Dermis blood vessel endothelial cell (primary cell): ENCODE results near the gene LRMDA. TPM values are rescaled to one million over a fixed set of nuclear protein-coding genes. Genes with fewer than 3 reads are reported as not detected.

Experiments used
- DNase-seq: peaks from one replicate; pipeline ENCODE4 v3.0.0; 2010
- total RNA-seq: library from RNA; depleted of rRNA; stranded (reverse); fragments of >200 nt; gene quantifications from 2 replicates; pipeline ENCODE4 v1.2.3, GENCODE V29; 2014

Gene LRMDA
- total RNA-seq, 1 donor from 2014 or later = 27.4 TPM

DNA sequence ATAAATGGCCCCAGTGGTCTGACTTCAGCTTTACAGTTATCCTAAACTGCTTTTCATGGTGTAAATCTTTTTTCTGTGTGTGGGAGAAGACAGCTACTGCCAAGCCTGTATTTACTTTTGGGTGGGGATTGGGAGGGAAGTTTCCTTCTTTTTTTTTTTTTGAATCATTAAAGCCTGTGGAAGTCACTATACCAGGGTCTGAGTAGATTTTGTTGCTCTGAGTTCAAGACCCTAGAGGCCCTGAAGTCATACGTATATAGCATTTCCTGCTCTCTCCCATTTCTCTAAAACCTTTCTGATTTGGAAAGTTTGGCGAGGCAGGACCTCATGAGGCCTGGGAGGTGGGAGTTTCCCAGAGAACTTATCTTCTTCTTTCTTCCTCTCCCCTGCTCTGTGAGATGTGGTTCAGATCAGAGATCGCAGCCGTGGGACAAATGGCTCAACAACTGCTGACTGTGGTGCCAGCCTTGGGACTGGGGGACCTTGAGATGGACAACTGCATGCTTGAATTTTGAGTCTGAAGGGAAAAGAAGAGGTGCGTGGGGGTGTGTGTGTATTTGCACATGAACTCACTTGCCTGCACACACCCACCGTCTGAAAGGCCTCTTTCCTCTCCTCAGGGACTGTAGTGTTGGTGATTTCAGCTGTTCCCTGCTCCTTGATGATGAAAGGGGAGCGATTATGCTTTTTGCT, 18.1 kb downstream of the LRMDA start:
- no peak for DNase-seq

GRCh38 chr10:75450075-75450445, 18.6 kb downstream of the LRMDA start:
- DNase-seq = no peak

GRCh38 chr10:75450644-75451640, 19.5 kb downstream of the LRMDA start:
- DNase-seq = no peak

DNA sequence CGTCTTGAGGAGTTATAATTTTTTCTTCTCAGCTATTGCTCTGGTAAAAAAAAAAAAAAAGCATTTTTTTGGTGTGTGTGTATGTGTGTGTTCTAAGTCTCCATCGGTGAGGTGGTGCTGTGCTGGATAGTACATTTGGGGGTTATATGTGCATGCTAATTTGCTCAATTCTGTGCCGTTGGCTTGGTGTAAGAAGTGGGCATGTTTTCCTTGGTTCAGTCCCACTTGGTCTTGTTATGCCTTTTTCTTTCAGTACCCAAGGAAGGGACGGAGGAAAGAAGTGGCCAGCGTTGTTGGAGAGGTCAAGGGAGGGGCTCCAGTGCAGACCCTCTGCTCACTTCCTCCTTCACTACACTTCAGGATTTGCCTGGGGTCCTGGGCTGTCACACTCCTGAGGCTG, 20.4 kb downstream of the LRMDA start:
- DNase-seq = no peak

- no peak for DNase-seq
These were observed 21.6 kb downstream of the LRMDA start for GRCh38 chr10:75452997-75453396.

GRCh38 chr10:75456122-75456521, 24.7 kb downstream of the LRMDA start:
- DNase-seq = no peak

- no peak for DNase-seq
These were observed 28.6 kb downstream of the LRMDA start for GRCh38 chr10:75460059-75460458.

GRCh38 chr10:75461672-75462649, 30.5 kb downstream of the LRMDA start:
- no peak for DNase-seq

- DNase-seq = no peak
These were observed 31.4 kb downstream of the LRMDA start for GRCh38 chr10:75462865-75463264.

DNA sequence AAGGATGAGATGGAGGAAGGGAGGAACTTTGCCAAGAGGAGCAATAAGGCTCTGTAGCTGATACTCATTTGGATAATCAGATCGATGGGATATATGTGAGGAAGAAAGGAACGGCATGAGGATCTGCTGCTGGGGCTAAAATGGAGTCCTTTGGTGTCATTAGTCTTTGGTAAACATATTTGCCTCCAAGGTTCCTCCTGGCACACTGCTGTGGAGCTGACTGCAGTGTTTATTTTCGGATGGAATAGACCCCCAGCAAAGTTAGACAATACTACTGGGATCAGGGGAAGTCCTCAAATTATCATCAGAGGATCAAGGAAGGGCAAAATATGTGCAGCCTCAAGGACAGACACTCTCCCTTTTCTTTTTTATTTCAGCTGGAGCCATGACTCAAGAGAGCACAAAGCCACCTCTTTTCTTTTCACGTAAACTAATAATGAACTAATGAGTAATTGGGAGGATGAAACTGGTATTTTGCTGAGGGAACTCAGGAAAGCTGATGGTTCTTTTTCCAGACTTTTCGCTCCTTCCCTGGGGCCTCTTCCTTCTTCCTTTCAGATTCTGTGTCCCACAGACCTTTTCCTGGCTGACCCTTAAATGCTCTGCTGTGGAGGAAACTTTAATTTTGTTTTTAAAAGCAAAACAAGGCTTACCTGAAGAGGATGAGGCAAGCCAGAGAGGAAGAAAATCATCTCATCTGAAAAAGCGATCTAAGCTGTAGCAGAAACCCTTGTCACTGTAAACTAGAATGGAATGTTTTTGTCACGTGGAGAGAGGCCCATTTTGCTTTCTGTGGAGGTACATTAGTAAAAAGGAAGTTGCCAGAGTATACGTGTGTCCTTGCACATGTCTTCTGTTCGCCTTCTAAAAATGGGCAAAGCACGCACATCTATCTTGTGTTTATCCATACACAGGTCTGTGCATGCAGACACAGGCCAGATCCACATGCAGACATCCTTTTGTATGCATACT, 33.3 kb downstream of the LRMDA start:
- DNase-seq = no peak

- DNase-seq = no peak
These were observed 34.0 kb downstream of the LRMDA start for GRCh38 chr10:75465450-75465827.

- no peak for DNase-seq
These were observed 34.6 kb downstream of the LRMDA start for GRCh38 chr10:75466001-75466400.

GRCh38 chr10:75466886-75467285, 35.5 kb downstream of the LRMDA start:
- DNase-seq = no peak

GRCh38 chr10:75468612-75469005, 37.2 kb downstream of the LRMDA start:
- no peak for DNase-seq

DNA sequence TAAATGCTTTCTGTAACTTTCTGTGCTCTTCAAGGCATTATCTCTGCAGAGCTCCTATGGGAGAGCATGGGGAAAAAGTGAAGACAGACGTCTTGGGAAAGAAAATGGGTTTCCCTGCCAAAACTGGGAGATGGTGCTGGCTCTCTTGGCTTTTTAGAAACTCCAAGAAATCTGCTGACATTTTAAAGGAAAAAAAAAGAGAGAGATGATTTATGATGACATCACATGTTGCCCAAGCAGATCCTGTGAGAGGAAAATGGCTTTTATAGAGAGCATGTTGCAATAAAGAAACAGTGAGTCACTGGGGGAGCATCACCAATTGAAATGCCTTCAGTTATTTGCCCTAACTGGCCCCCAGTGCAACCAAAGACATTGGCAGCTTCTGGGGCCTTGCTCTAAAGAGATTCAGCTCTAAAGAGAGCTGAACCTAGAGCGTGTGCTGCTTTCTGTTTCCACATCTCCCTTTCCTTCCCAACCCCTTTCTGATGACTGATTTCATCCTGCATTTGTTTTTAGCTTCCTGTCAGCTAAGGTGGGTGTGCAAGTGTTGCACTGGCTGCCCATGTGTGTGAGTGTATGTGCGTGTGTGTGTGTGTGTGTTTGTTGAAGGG, 37.7 kb downstream of the LRMDA start:
- DNase-seq = peak; percentile 50

DNA sequence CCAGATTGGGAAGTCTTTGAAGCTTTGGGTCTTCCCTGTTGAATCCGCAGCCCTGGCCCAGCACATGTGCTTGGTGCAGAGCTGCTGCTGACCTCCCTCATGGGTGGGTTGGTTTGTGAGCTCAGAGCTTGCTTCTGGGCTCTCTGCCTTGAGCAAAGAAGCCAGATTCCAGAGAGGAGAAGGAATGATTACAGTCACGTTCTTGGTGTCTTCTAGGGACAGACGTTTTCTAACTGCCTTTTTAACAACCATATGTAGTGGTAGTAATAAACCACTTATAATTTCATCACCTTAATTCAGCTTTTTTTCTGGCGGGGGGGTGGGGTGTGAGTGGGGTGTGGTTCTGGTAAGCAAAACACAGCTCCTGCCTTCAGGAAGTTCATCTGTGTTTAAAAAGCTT, 39.5 kb downstream of the LRMDA start:
- DNase-seq = no peak

DNA sequence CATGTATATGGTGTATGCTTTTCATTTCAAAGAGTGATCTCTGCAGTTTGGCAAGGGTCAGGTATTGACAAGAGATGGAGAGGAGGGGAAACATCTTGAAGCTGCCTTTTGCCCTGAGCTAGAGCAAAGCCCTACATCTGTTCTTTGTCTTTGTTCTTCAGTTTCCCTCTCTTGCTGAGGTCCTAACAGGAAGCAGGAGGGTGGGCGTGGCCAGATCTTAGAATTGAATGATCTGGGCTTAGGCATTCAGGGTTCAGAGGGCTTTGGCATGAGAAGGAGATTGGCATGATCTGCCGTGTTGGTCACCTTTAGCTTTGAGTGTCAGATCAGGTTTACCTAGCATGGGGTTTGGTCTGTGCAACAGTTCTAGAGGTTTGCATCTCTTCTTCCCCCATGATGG, 41.3 kb downstream of the LRMDA start:
- DNase-seq = peak; percentile 47

DNA sequence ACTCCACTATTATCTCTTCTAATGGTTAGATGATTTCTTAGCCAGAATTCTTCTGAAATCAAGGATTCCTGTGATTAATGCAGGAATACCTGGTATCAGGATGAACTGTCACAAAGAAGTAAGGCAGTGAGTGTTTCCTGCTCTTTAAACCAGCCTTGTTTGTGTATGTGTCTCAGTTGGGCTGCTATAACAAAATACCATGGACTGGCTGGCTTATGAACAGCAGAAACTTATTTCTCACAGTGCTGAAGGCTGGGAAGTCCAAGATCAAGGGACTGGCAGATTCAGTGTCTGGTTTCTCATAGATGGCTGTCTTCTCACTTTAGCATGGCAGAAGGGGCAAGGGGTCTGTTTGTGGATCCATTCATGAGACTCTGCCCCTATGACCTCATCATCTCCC, 42.7 kb downstream of the LRMDA start:
- no peak for DNase-seq

- DNase-seq = no peak
These were observed 44.2 kb downstream of the LRMDA start for GRCh38 chr10:75475460-75476182.

DNA sequence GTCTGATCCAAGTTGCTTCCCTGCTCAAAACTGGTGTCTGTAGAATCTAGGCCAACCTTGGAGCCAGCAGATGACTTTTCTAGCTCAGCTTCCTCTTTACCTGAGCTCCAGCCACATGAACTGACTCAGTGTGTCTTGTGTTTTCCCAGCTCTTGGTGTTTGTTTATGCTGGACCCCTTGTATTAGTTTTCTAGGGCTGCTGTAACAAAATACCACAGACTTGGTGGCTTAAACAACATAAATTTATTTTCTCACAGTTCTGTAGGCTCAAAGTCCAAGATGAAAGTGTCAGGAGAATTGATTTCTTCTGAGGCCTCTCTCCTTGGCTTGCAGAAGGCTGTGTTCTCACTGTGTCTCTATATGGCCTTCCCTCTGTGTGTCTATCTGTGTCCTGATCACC, 45.1 kb downstream of the LRMDA start:
- no peak for DNase-seq
